ENCODE data around the gene ADAMTS13.

Gene ADAMTS13

DNA sequence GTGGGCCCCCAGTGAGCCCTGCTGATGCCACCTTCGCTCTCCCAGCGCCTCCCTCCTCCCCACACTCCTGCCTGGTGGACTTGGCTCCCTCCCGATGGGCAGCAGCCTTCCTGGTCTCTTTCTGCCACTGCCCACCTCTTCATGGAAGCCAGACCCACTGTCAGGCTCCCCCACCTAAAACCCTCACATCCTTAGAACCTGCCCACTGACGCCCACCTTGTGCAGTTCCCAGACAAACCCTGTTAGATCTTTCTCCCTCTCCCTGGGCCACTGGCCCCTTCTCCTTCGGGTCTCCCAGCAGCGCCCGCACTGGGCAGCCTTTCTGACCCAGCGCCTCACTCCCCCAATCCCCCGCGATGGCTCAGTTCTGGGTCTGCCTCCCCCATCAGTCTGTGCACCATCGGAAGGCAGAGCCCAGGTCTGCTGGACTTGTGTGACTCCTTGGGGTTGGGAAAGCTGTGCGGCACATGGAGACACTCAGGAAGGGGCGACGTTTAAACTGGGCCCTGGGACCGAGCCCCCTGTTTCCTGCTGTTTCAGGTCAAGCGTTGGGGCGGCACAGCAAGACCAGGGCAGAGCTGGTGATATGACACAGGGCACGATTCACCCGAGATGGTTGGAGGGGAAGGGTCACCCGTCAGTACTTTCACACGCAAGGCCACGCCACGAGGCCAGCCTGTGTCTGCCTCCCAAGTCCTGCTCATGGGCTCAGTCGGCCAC lies 85.2 kb downstream of the ADAMTS13 start:
- Mint-ChIP-seq H3K4me3 (no peak overlapping the region), H3K4me1 (peaks cover 16% of the 10 kb centered on the region), H3K9me3 (peaks cover 3% of the 10 kb centered on the region), H3K27me3 (no peaks in the 10 kb centered on the region), H3K36me3 (peaks cover under 1% of the 10 kb centered on the region), H3K27ac (no peak overlapping the region)

DNA sequence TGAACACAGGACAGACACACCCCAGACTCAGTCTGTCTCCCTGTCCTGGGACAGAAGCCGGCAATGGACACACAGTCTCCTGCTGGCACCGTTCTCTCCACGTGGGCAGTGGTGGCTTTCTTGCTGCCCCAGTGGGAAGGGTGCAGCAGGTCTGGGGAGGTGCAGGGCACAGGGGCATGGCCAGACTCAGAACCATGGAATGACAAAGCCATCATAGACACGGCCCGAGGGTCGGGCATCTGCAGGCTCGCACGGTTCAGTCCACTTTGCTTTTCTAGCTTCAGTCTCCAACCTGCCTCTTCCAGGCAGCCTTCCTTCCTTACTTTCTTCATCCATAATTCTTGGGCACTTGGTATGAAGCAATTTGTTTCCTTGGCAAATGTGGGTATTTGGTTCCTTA lies 85.9 kb downstream of the ADAMTS13 start:
- H3K27ac Mint-ChIP-seq = no peak overlapping the region

More for the DNA sequence above, 85.9 kb downstream of the ADAMTS13 start:
- peaks cover 16% of the 10 kb centered on the region for H3K4me1 Mint-ChIP-seq
- H3K9me3 Mint-ChIP-seq = no peaks in the 10 kb centered on the region
- H3K36me3 Mint-ChIP-seq = no peaks in the 10 kb centered on the region
- no peaks in the 10 kb centered on the region for H3K27me3 Mint-ChIP-seq
- H3K4me3 Mint-ChIP-seq = no peak overlapping the region

All from activated naive CD4-positive, alpha-beta T cell treated with anti-CD3 and anti-CD28 coated beads, Interleukin-2, amount 50 U/mL, for 24 hours (primary cell).